CD4-positive, alpha-beta T cell treated with Interleukin-15 for 1 hour (primary cell): ENCODE results near the gene CCDC117.

Experiments used
- DNase-seq: peaks from one replicate; pipeline ENCODE4 v3.0.0-alpha.2; 2020

The CCDC117 gene

DNA sequence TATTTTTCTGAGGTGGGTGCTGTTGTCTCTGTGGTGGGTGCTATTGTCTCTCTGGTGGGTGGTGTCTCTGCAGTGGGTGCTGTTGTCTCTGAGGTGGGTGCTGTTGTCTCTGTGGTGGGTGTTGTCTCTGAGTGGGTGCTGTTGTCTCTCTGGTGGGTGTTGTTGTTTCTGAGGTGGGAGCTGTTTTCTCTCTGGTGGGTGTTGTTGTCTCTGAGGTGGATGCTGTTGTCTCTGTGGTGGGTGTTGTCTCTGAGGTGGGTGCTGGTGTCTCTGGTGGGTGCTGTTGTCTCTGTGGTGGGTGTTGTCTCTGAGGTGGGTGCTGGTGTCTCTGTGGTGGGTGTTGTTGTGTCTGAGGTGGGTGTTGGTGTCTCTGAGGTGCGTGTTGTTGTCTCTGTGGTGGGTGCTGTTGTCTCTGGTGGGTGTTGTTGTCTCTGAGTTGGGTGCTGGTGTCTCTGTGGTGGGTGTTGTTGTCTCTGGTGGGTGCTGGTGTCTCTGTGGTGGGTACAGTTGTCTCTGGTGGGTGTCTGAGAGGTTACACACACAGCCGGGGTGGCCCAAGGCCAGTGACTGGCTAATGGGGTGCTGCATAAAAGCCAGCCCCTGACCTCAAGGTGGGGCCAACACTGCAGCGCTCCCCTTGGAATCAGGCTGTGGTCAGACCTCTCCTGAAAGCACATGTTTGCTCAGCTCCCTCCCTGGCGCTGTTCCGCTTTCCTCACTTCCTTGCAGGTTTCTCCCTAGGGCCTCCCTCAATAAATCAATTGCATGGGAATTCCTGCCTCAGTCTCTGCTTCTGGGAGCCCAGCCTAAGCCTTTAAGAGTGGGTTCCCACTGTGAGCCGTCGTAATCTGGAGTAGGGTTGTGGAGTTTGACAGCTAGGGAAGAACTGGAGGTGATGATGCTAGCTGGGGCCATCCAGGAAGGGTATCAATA lies 58.9 kb downstream of the CCDC117 start:
- DNase-seq = no peak

GRCh38 chr22:28832731-28833130 lies 60.2 kb downstream of the CCDC117 start:
- no peak for DNase-seq

DNA sequence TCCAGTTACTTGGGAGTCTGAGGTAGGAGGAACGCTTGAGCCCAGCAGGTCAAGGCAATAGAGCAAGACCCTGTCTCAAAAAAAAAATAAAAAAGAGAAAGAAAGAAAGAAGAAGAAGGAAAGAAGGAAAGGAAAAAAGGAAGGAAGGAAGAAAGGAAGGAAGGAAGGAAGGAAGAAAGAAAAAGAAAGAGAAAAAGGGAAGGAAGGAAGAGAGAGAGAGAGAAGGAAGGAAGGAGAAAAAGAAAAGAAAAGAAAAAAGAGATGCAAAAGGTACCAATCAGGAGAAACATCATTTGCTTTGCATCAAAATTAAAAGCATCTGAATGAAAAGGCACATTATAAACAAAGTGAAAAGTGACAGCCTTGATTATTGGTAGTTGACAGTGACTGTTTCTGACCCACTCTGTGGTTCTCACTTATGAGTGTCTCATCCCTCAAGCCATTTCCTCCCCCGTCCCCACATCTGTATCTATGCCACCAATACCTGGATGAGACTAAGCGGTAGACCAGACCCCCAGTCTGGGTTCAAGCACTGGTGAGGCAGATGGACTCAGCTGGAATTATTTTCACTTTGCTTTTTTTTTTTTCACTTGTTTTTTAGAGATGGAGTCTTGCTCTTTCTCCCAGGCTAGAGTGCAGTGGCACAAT lies 60.9 kb downstream of the CCDC117 start:
- DNase-seq = no peak

- no peak for DNase-seq
Measured at GRCh38 chr22:28835630-28836189, 63.2 kb downstream of the CCDC117 start.

GRCh38 chr22:28837640-28838039 lies 65.1 kb downstream of the CCDC117 start:
- DNase-seq = no peak
